Measurements from ENCODE around the gene NDFIP2. TPM values are rescaled to one million over a fixed set of nuclear protein-coding genes. Genes with fewer than 3 reads are reported as not detected.

The NDFIP2 gene, protein sequence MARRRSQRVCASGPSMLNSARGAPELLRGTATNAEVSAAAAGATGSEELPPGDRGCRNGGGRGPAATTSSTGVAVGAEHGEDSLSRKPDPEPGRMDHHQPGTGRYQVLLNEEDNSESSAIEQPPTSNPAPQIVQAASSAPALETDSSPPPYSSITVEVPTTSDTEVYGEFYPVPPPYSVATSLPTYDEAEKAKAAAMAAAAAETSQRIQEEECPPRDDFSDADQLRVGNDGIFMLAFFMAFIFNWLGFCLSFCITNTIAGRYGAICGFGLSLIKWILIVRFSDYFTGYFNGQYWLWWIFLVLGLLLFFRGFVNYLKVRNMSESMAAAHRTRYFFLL
- 0.39 and 1.0 TPM in 2 replicates for total RNA-seq
- 1.1 TPM for total RNA-seq (2013)
- polyA plus RNA-seq: 0.06 and 0.12 TPM in 2 replicates
- polyA minus RNA-seq: 0.21 TPM in 1 of 2 replicates, not detected in the other

DNA sequence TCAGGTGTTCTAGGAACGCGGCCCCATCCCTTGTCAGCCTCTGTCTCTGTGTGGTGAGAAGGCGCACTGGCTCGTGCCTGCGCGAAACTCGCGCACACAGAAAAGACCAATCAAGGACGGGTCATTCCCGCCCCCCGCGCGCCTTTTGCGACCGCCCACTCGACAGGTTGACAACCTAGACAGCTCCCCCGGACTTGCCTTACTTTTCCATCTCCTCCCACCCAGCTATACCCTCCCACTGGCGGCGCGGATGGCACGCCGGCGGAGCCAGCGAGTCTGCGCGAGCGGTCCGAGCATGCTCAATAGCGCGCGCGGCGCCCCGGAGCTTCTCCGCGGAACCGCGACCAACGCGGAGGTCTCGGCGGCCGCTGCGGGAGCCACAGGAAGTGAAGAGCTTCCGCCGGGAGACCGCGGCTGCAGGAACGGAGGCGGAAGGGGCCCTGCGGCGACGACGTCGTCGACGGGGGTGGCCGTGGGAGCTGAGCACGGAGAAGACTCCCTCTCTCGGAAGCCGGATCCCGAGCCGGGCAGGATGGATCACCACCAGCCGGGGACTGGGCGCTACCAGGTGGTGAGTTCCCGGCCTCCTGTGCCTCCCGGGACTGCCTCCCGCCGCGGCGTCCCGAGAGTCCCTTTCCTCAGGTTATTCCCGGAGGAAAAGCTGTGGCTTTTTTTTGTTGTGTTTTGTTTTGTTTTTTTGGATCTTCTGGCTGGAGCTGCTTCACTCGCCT is at the start of gene NDFIP2:
NDFIP2 (plus strand) TSS at position 202 of the 731 bp plus-strand sequence; CDS start at position 251, 49 bp downstream.
- no peak for TF ChIP-seq EZH2 (IDR thresholded peaks at IDR 0.05; ENCODE audit: borderline replicate concordance, insufficient read depth, low read depth, low read length, poor library complexity, severe bottlenecking)
- ChIA-PET POLR2A (interaction anchor here (0.8 kb wide), 1 partner anchor 75 kb away, joined by 3 read pairs; the partner anchor contains the start of gene RBM26), CTCF (interaction anchor here (0.6 to 1.5 kb wide), 3 partner anchors 15 to 60 kb away, joined by 3 to 5 read pairs (median 4); no protein-coding TSS in a partner anchor)
- peaks cover 56% of the 10 kb centered on the region for H3K27me3 Mint-ChIP-seq
- peak within 1 kb of the TSS; percentile 17 for H3K27ac Mint-ChIP-seq
- H3K9me3 Mint-ChIP-seq (ENCODE audit: insufficient read depth): no peaks in the 10 kb centered on the region
- Histone ChIP-seq H3K9me3 (ENCODE audit: control extremely low read depth in 1 of 3, control insufficient read depth in 2 of 3, insufficient read depth in 1 of 3, low read length in 2 of 3) (peaks cover 0 to 11% (median 0%) of the 10 kb centered on the region in 3 donors), H3K4me2 (replicated peaks; ENCODE audit: low read depth, low read length, poor library complexity, severe bottlenecking) (peak within 1 kb of the TSS; percentile 83), H2AFZ (ENCODE audit: insufficient read depth, low read depth, low read length, poor library complexity, severe bottlenecking) (peak within 1 kb of the TSS; percentile 61), H3K4me3 (ENCODE audit: control extremely low read depth in 1 of 5, extremely low read depth in 1 of 5, insufficient read depth in 1 of 5, low read depth in 2 of 5, low read length in 4 of 5) (peak within 1 kb of the TSS; percentile 43 to 60 (median 51)), H3K27ac (ENCODE audit: low read length in 2 of 2) (no peak within 1 kb of the TSS), H3K27me3 (replicated peaks in 1 of 4; ENCODE audit: control extremely low read depth in 1 of 4, control insufficient read depth in 3 of 4, insufficient read depth in 4 of 4, low read length in 3 of 4) (peaks cover 0 to 41% (median 31%) of the 10 kb centered on the region in 4 experiments), H3K79me2 (ENCODE audit: control insufficient read depth, insufficient read depth, low read length) (no peaks in the 10 kb centered on the region), H4K20me1 (ENCODE audit: control insufficient read depth, insufficient read depth, low read length, poor library complexity, severe bottlenecking) (no peaks in the 10 kb centered on the region), H3K36me3 (replicated peaks in 1 of 2; ENCODE audit: control extremely low read depth in 1 of 2, control insufficient read depth in 1 of 2, extremely low read depth in 1 of 2, insufficient read depth in 2 of 2, low read length in 1 of 2) (no peaks in the 10 kb centered on the region), H3K4me1 (ENCODE audit: control insufficient read depth in 2 of 2, insufficient read depth in 2 of 2, low read length in 2 of 2) (peaks cover 12 to 18% of the 10 kb centered on the region in 2 donors), H3K9ac (ENCODE audit: low read length) (peak within 1 kb of the TSS; percentile 57)
- peak within 1 kb of the TSS; percentile 91 for H3K4me3 Mint-ChIP-seq
- ATAC-seq (ENCODE audit: low read depth): peak; percentile 82
- intact Hi-C loops (cut with micrococcal nuclease): no loop called here
- H3K4me1 Mint-ChIP-seq: peaks cover 19% of the 10 kb centered on the region
- 2% methylated on average over 69 of the region's 74 CpGs for WGBS (ENCODE audit: insufficient coverage)
- peak; percentile 71 for DNase-seq

DNA sequence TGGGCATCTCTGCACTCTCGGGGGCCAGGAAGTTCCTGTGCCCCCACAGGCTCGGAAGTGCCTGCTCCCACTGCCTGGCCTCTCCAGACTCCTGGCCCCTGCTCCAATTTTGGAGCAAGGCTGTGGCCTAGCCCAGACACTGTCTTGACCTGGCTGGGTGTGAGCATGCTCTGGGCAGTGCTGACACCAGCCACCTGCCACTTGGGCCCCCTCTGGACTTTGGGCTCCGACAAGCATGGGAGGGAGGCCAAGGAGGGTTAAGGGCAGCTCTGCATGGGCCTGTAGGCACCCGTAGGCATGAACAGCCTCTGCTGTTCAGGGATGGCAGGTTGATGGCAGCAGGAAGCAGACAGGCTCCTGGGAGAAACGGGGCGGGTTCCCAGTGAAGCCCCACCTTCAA is 48.9 kb upstream of the NDFIP2 start:
- no peaks in the 10 kb centered on the region for H3K27me3 Mint-ChIP-seq
- H3K4me3 Mint-ChIP-seq: no peak overlapping the region
- no peaks in the 10 kb centered on the region for H3K9me3 ChIP-seq (ENCODE audit: control extremely low read depth in 1 of 3, control insufficient read depth in 2 of 3, insufficient read depth in 1 of 3, low read length in 2 of 3)
- H3K4me3 ChIP-seq (ENCODE audit: control extremely low read depth in 1 of 5, extremely low read depth in 1 of 5, insufficient read depth in 1 of 5, low read depth in 2 of 5, low read length in 4 of 5): no peak overlapping the region
- ChIA-PET CTCF (no interaction called here), POLR2A (no interaction called here)
- no peaks in the 10 kb centered on the region for H3K4me1 ChIP-seq (ENCODE audit: control insufficient read depth in 2 of 2, insufficient read depth in 2 of 2, low read length in 2 of 2)
- no peaks in the 10 kb centered on the region for H3K9me3 Mint-ChIP-seq (ENCODE audit: insufficient read depth)
- intact Hi-C loops (cut with micrococcal nuclease): no loop called here
- peaks cover 1% of the 10 kb centered on the region for H3K4me1 Mint-ChIP-seq
- no peak overlapping the region for H3K4me2 ChIP-seq (replicated peaks; ENCODE audit: low read depth, low read length, poor library complexity, severe bottlenecking)
- no peaks in the 10 kb centered on the region for H3K36me3 ChIP-seq (replicated peaks in 1 of 2; ENCODE audit: control extremely low read depth in 1 of 2, control insufficient read depth in 1 of 2, extremely low read depth in 1 of 2, insufficient read depth in 2 of 2, low read length in 1 of 2)
- H3K9ac ChIP-seq (ENCODE audit: low read length): no peak overlapping the region
- WGBS (ENCODE audit: insufficient coverage): 94% methylated on average over 6 of the region's 6 CpGs
- H3K27me3 ChIP-seq (replicated peaks in 1 of 4; ENCODE audit: control extremely low read depth in 1 of 4, control insufficient read depth in 3 of 4, insufficient read depth in 4 of 4, low read length in 3 of 4): no peaks in the 10 kb centered on the region
- ATAC-seq (ENCODE audit: low read depth) (no peak), DNase-seq (no peak)
- TF ChIP-seq, protein P1, sequence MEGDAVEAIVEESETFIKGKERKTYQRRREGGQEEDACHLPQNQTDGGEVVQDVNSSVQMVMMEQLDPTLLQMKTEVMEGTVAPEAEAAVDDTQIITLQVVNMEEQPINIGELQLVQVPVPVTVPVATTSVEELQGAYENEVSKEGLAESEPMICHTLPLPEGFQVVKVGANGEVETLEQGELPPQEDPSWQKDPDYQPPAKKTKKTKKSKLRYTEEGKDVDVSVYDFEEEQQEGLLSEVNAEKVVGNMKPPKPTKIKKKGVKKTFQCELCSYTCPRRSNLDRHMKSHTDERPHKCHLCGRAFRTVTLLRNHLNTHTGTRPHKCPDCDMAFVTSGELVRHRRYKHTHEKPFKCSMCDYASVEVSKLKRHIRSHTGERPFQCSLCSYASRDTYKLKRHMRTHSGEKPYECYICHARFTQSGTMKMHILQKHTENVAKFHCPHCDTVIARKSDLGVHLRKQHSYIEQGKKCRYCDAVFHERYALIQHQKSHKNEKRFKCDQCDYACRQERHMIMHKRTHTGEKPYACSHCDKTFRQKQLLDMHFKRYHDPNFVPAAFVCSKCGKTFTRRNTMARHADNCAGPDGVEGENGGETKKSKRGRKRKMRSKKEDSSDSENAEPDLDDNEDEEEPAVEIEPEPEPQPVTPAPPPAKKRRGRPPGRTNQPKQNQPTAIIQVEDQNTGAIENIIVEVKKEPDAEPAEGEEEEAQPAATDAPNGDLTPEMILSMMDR (IDR thresholded peaks at IDR 0.05): no peak
- TF ChIP-seq EZH2 (IDR thresholded peaks at IDR 0.05; ENCODE audit: borderline replicate concordance, insufficient read depth, low read depth, low read length, poor library complexity, severe bottlenecking): no peak
- H3K79me2 ChIP-seq (ENCODE audit: control insufficient read depth, insufficient read depth, low read length): no peaks in the 10 kb centered on the region
- no peak overlapping the region for H3K27ac Mint-ChIP-seq
- H3K27ac ChIP-seq (ENCODE audit: low read length in 2 of 2): no peak overlapping the region
- H4K20me1 ChIP-seq (ENCODE audit: control insufficient read depth, insufficient read depth, low read length, poor library complexity, severe bottlenecking): no peaks in the 10 kb centered on the region
- H2AFZ ChIP-seq (ENCODE audit: insufficient read depth, low read depth, low read length, poor library complexity, severe bottlenecking): no peak overlapping the region
